ENCODE results near the gene ILF2.
"Not testable (repeated sequence)": the region's sequence is repeated elsewhere in the genome, so short reads cannot be mapped to it uniquely, and the experiment has no call there.

The ILF2 gene

GRCh38 chr1:153670859-153671627 is at the start of gene ILF2:
Gene ILF2 (minus strand): TSS chr1:153670993. CDS start chr1:153670922, 71 bp downstream.
- peak; percentile 99 for DNase-seq (ENCODE audit: low spot score)

DNA sequence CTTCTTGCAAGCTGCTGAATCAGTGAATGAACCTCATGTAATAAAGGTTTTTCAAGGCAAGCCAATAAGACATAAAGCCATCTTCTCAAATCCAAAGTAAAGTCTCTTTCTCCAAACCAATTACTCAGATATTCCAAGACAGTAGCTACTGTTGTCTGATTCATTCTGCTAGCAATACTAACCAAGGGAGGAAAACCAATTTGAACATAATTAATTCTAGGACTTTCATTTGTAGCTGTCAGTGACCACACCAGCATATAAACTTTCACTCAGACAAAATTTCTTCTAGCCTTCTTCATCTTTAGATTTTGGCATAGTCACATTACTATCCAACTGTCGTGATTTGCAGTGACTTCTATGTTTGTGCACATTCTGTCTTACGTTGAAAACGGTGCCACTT is 46.5 kb upstream of the ILF2 start:
- no peak for DNase-seq (ENCODE audit: low spot score)

- not testable (repeated sequence) for DNase-seq (ENCODE audit: low spot score)
Observed at GRCh38 chr1:153716211-153716610, 45.4 kb upstream of the ILF2 start.

DNA sequence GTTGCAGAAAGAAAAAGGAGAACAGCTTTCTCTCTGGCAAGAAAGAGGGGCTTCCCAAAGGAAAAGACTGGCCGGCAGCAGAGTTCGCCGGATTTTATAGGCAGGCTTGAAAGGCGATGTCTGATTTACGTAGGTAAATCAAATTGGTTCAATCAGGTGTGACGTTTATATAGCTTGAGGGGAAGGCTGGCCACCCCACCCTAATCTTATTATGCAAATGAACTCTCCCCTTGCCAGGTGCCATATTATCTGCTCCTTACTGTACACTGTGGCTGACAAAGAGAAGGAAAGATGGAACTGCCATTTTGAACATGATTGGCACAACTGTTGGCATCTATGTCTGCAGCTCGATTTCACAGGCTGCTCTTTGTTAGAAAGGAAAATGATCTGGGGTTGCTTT is 40.2 kb upstream of the ILF2 start:
- DNase-seq (ENCODE audit: low spot score), result no peak

- no peak for DNase-seq (ENCODE audit: low spot score)
Observed at GRCh38 chr1:153705484-153705883, 34.7 kb upstream of the ILF2 start.

- DNase-seq (ENCODE audit: low spot score), result no peak
Observed at GRCh38 chr1:153699768-153700167, 29.0 kb upstream of the ILF2 start.

DNA sequence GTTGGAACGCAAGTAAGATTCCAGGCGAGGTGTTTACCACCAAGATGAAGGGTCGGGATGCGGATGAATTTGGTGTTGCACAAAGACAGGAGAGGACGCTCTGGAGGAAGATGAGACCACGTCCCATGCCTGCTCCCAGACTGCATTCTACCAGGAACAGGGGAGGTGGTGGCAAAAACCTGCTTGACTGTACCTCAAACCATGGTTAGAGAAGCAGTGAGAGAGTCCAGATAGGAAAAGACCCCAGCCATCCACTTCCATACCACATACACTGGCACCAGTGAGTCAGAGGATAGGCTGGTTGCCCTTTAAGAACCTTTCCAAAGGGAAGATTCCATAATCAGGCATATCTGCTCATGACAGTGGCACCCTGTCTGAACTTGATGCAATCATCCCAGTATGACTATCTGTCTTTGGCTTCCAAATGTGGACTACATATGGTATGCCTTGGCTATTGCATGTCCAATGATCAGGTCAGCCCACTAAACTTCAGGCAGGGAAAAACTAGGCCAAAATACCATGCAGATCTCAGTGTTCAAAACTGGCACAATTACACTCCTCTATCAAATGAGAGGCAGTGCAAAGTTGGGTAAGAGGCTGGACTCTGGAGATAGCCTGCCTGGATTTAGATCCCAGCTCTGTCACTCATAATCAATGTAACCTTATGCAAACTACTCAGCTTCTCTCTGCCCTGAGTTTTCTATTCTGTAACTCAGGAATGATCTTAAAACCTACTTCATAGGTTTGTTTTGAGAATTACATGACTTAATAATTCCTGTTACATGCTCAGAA is 28.3 kb upstream of the ILF2 start:
- no peak for DNase-seq (ENCODE audit: low spot score)

GRCh38 chr1:153698020-153698922 is 27.5 kb upstream of the ILF2 start:
- peak; percentile 14 for DNase-seq (ENCODE audit: low spot score)

DNA sequence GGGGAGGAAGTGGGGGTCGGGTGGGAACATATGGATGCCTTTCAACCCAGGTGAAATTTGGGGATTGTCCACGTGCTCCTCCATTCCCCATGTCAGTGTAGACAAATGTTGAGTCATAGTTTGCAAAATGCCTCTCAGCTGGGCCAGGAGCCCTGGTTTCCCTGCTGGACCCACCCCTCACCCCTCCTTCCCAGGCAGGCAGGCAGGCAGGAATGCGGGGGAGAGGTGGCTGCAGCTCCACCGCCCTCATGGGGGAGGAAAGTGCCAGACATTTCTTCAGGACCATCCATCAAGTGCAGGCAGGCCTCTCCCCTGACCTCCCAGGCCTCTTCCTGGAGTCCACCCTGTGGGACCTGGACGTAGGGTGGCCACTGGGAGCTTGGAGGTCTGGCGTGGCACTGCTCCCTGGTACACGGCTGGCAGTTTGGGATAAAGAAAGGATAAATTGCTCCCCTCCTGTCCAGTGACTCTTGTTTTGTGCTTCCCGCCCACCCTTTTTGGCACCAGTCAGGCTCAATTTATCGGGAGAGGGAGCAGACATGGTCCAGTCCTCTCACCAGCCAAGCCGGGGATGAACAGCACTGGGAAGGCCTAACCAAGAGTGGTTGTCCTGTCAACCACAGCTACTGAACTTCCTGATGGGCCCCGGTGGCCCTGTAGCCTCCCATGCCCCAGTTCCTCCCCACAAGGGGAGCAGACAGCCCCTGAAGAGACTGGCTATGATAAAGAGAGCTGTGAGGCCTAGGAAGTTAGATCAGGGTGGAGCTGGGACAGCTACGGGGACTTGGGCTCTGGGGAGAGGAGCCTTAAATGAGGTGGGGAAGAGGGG is 26.6 kb upstream of the ILF2 start:
- DNase-seq (ENCODE audit: low spot score), result no peak

DNA sequence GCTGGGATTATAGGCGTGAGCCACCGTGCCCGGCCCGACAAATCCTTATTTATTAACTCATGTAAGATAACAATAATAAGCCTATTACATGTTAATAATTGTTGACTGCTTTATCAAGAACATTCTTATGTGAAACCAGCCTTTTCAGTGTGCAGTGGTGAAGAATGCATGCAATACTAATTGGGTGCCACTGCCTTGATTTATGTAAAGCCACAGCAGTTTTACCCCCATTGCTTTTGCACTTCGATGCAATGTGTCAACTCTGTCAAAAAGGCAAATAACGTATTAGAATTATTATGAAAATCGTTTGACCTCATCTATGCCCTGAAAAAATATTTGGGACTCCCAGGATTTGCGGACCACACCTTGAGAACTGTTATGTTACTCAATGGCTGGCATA is 25.9 kb upstream of the ILF2 start:
- DNase-seq (ENCODE audit: low spot score), result no peak

DNA sequence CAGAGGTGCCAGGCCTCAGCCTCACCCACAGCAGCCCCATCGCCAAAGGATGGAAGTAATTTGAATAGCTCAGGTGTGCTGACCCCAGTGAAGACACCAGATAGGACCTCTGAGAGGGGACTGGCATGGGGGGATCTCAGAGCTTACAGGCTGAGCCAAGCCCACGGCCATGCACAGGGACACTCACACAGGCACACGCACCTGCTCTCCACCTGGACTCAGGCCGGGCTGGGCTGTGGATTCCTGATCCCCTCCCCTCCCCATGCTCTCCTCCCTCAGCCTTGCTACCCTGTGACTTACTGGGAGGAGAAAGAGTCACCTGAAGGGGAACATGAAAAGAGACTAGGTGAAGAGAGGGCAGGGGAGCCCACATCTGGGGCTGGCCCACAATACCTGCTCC is 22.7 kb upstream of the ILF2 start:
- DNase-seq (ENCODE audit: low spot score), result no peak

GRCh38 chr1:153688736-153689328 is 18.0 kb upstream of the ILF2 start:
- no peak for DNase-seq (ENCODE audit: low spot score)

DNA sequence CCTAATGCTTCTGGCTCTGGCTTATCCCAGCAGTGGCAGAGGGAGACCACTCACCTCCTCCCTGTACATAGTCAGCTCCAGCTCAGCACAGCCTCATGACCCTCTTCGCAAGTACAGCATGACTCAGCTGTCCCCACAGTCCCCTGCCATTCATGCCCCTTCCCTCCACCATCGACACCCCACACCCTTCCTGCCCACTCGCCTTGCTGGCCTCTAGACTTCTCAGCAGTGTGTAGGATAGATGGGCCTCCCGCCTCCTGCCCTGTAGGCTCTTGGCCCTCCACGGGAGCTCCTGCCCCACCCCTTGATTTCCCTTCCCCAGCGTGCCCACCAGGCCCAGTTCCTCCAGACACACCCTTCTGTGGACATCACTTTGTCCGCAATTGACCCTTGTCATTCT is 17.5 kb upstream of the ILF2 start:
- DNase-seq (ENCODE audit: low spot score), result no peak

DNA sequence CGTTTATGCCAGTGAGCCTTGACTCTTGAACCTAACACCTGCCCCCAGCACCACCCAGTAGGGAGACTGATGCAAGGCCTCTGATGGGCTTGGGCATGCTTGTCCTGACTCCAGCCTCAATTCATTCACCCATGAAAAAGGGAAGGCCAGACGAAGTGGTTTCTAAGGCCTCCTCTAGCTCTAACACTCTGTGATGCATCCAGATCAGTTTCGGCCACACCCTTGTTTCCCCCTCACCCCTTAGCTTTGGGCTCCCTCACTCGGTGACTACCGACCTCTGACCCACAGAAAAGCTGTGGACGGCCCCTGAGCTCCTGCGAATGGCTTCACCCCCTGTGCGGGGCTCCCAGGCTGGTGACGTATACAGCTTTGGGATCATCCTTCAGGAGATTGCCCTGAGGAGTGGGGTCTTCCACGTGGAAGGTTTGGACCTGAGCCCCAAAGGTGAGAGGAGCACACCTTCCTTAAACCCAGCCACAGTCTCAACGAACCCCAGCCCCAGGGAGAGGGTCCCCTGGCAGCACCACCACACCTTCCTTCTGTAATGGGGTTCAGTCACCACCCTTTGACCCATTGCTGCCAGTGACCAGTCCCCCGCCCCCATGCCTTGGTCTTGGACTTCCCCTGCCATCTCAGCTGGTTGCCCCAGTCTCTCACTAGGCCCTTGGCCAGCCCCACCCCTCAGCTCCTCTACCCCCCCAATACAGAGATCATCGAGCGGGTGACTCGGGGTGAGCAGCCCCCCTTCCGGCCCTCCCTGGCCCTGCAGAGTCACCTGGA is 16.7 kb upstream of the ILF2 start:
- no peak for DNase-seq (ENCODE audit: low spot score)

GRCh38 chr1:153685544-153686340 is 14.9 kb upstream of the ILF2 start:
- no peak for DNase-seq (ENCODE audit: low spot score)

DNA sequence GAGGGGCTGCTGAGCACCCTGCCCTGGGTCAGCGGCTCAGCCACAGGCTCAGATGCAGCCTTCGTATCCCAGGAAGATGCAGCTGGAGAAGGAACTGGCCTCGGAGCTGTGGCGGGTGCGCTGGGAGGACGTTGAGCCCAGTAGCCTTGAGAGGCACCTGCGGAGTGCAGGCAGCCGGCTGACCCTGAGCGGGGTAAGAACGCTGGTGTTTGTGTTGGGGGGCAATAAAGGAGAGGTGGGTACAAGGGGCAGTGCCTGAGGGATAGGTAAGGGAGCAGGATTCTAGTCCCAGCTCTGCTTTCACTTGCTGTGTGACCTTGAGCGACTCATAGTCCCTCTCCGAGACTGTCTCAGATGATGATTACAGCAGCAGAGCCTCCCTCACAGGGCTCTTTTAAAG is 14.1 kb upstream of the ILF2 start:
- no peak for DNase-seq (ENCODE audit: low spot score)

DNA sequence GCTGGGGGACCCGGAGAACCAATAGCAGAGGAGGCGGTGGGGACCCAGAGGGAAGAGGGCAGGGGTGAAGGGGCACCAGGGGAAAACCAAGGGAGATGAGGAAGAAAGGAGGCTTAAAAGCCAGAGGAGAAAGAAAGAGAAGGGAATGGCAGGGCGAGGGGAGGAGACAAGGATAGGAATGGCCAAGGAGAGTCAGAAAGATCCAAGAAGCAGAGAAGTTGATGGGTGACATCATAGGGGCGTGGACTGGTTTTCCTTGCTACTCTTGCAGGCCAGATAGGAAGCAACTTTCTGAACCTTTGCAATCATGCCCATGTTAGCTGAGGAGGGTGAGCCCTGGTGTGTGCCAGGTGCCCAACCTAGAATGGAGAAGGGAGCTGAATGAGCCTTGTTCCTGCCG is 13.1 kb upstream of the ILF2 start:
- DNase-seq (ENCODE audit: low spot score), result no peak

DNA sequence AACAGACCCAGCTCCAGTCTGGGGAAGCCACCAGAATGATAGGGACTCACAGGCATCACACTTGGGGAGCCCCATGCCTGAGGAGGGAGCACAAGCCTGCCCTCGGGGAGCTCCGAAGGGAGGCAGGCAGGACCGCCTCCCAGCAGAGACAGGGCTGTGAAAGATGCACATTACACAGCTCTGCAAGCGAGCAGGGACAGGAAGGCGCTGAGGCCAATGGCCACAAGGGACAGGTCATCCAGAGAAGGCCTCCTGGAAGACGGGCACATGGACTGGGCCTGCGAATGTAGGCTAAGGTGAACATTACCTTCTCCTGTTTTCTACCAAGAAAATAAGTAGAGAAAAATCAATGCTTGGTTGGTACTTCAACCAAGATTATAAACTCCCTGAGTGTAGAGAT is 11.9 kb upstream of the ILF2 start:
- no peak for DNase-seq (ENCODE audit: low spot score)

GRCh38 chr1:153680120-153680403 is 9.3 kb upstream of the ILF2 start:
- no peak for DNase-seq (ENCODE audit: low spot score)

All from globus pallidus (tissue), 1 donor.